ENCODE measurements around the gene ZBTB37.

GRCh38 chr1:173852105-173852504, 16.1 kb upstream of the ZBTB37 start:
- TF ChIP-seq CTCF (IDR thresholded peaks at IDR 0.05; ENCODE audit: insufficient read depth, low read length) (no peak), POLR2AphosphoS5 (IDR thresholded peaks at IDR 0.05; ENCODE audit: low read depth) (no peak), SPI1 (IDR thresholded peaks at IDR 0.05; ENCODE audit: borderline replicate concordance, low read depth) (no peak)

Measured in HL-60 (cell line).